Epithelial cell of proximal tubule (primary cell): ENCODE measurements around the gene CNTNAP1. TPM values are rescaled to one million over a fixed set of nuclear protein-coding genes. Genes with fewer than 3 reads are reported as not detected.

ENCODE experiments used
- DNase-seq: peaks from one replicate; pipeline ENCODE4 v3.0.0-alpha.2; 2011; ENCODE audit warnings: low read depth
- H3K4me3 ChIP-seq: 2 replicates; pipeline ENCODE4 v1.5.1; 2011; ENCODE audit warnings: low read depth, mild to moderate bottlenecking, low read length
- CTCF ChIP-seq: conservative IDR thresholded peaks from 2 replicates; pipeline ENCODE4 v1.5.1; 2012; ENCODE audit warnings: low read depth, mild to moderate bottlenecking, low read length
- total RNA-seq: library from RNA; depleted of rRNA; stranded (reverse); fragments of >200 nt; gene quantifications from 2 replicates; pipeline ENCODE4 v1.2.3, GENCODE V29; 2015

The CNTNAP1 gene
- total RNA-seq, 1 donor from 2014 or later, result 11.8 TPM

- no peak overlapping the region for H3K4me3 ChIP-seq
- TF ChIP-seq CTCF, result no peak
- no peak for DNase-seq
Measured at GRCh38 chr17:42673266-42673884, 9.0 kb upstream of the CNTNAP1 start.

DNA sequence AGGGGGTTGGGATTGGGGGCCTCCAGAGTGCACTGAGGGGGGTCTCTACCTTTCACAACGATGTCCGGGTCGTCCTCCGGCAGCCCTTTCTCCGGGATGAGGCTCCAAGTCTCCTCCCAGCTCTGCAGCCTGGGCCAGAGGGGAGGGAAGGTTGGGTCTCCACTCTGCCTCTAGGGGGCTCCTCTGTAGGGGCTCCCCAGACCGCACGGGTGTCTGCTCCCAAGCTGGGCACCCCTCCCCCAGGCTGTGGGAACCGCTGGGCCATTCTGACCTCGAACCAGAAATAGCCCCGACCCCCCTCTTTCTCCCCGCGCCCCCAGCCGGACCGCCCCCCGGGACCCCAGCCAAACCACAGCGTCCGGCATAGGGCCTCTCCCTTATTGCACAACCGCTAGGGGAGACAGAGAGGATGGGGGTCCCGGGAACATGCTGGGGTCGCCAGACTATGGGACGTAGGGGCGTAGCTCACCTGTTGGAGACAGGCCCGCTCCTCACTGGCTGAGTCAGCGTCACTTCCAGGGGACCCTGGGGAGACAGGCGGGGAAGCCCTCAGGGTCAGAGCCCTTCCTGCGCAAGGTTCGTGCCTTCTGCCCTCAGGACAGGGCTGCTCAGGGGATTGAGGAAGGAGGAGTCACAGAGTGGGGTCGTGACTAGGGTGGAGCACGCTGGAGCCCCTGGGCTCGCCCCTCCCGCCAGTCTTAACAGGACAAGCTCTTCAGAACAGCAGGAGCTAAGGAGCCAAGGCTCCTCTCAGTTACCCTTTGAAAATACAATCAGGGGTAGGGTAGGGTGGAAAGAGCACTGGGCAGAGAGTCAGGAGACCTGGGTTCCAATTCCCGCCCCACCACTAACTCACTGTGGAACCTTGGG is 8.2 kb upstream of the CNTNAP1 start:
- no peak for DNase-seq
- TF ChIP-seq CTCF, result peak; percentile 48
- peak overlapping the region; percentile 96 for H3K4me3 ChIP-seq

DNA sequence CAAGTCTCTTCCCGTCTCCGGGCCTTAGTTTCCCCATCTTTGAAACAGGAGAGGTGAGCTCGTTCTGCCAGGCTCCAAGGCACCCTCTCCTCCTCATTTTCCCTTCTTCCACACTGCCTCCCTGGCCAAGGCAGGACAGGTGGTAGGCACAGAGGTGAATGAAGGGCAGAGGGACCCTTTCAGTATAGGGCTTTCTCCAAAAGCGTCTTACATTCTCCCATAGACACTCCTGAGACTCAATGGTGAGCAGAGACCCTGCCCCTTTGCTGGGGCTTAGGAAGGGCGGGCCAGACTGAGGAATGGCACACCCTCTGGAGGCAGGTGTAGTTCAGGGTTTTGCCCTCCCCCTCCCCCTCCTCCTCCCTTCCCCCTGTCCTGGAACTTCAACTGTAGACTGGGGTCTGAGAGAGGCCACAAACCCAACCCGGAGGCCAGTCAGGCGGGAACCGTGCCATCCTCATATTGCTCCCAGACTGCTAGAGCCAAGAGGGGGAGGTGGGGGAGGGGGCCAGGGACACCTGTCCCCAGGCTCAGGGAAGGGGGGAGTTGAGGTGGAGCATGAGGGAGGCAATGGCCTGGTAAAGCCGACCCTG is 7.5 kb upstream of the CNTNAP1 start:
- H3K4me3 ChIP-seq, result peak overlapping the region; percentile 96
- TF ChIP-seq CTCF, result no peak
- DNase-seq, result no peak

DNA sequence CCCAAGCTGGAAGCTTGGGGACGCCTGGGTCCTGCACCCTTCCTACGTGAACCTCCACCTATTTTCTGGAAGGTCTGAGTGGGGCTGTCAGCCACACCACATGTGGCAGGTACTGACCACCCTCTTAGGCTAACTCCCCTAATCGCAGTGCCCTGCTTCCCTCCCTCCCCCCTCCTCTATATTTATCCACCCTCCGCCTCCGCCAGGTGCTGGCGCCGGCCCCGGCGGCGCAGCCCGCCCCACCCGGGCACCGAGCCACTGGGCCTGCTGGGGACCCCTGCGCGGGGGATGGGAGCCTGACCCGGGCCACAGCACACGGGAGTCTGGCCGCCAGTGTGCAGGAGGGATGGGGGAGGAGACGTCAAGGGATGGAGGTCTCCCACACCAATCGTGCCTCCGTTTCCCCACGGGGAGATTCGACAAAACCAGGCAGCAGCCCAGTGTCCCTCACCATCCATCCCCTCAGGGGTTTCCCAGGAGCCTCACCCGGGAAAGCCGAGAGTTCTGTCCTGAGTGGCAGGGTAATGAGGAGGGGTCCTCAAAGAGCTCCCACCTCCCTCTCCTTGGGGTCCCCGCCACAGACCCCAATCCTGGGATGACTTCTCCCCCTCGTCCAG is 6.9 kb upstream of the CNTNAP1 start:
- peak overlapping the region; percentile 96 for H3K4me3 ChIP-seq
- DNase-seq, result no peak
- TF ChIP-seq CTCF, result no peak

DNA sequence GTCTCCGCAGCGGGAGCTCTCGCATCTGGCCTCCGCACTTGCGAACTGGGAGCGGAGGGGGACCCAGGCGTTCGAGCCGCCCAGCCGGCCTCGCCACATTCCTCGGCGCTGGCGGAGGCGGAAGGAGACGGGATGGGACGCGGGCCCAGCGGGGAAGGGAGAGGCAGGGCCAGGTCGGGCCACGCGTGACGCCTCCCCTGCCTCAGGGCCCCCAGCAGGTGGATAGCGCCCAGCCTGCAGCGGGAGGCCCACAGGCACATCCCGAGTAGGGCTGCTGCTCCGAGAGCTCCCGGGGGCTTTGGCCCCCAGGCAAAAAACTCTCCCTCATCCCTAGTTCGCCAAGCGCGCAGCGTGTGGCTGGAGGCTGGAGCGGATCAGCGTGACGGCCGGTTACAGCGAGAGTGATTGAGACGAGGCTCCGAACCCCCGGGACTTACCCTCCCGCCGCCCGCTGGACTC is 6.3 kb upstream of the CNTNAP1 start:
- H3K4me3 ChIP-seq, result peak overlapping the region; percentile 96
- no peak for TF ChIP-seq CTCF
- DNase-seq, result no peak

GRCh38 chr17:42676424-42677011 is 5.8 kb upstream of the CNTNAP1 start, which contains the start of gene PLEKHH3:
TSS of gene PLEKHH3 (minus strand) at chr17:42676994. CDS start at chr17:42676563, 431 bp downstream.
- peak; percentile 24 for TF ChIP-seq CTCF
- DNase-seq, result no peak
- peak within 1 kb of the TSS; percentile 96 for H3K4me3 ChIP-seq
